Measurements from ENCODE around the gene AFDN. TPM values are rescaled to one million over a fixed set of nuclear protein-coding genes. Genes with fewer than 3 reads are reported as not detected.
A peak's percentile ranks its signal among the peaks of the same experiment; 100 is the strongest.

AFDN gene
- total RNA-seq, 2 experiments from 2014 or later, result 18.6 to 20.6 TPM

DNA sequence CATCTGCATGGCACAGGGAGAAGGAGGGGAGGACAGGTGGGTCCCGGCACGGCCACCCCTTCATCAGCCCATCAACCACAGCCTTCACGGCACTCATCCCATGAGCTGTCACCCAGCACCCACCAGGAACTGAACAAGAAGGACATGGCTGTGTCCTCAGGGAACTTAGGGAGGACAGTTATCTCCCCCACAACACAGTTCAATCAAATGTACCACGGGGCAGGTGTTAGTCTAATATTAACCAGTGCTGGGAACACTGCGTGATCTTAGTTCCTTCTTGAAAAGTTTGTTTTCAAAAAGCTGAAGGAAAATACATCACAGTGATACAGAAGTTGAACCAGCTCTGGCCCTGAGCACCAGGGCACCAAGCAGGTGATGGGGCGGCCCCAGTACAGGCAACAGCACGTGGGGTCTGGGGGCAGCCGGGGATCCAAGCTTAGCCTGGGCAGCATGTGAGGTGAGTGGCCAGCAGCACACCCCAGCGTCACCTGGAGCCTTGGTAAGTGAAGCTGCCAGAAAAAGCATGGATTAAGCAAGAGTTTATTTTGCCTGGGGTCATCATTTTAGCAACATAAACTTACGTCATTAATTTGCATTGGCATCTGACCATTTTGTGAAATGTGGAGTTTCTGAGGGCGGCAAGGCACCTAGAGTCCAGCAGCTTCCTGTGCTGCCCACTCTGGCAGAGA lies 35.5 kb upstream of the AFDN start:
- CTCF ChIA-PET, result interaction anchor here (1.0 kb wide), 1 partner anchor 12 kb away, joined by 3 read pairs; no protein-coding TSS in a partner anchor
- DNase-seq, result no peak
- Mint-ChIP-seq H3K27ac (no peak overlapping the region), H3K4me3 (no peak overlapping the region), H3K36me3 (ENCODE audit: low read depth) (no peaks in the 10 kb centered on the region), H3K4me1 (no peaks in the 10 kb centered on the region), H3K27me3 (peaks cover 23% of the 10 kb centered on the region), H3K9me3 (no peaks in the 10 kb centered on the region)
- POLR2A ChIA-PET, result no interaction called here

DNA sequence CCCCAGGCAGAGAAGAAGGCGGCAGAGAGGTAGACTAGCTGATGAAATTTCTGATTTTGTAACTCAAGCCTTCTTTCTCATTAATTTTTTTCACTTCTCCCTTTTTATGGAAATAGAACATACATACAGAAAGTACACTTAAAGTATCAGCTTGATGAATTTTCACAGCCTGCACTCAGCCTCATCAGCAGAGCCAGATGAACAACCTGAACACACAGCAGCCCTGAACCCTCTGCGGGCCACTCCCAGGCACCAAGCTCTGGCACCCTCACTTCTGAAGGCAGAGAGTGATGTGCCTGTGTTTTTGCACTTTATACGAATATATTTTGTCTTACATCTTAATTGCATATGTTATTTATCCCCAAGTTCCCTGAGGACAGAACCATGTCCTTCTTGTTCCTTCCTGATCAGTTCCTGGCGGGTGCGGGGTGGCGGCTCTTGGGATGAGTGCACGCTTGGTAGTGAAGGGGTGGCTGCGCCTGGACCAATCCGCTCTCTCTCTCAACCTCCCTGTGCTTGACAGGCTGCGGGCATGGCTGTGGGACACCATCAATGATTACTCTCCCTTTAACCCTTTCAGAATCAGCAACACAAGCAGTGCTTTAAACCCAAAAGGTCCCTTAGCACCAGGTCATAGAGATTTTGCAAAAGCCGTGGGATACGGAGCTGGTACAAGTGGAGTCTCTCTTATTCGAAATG lies 34.8 kb upstream of the AFDN start:
- ChIA-PET CTCF (interaction anchor here (1.0 kb wide), 1 partner anchor 11 kb away, joined by 3 read pairs; no protein-coding TSS in a partner anchor), POLR2A (no interaction called here)
- DNase-seq, result no peak
- H3K9me3 Mint-ChIP-seq, result no peaks in the 10 kb centered on the region
- H3K27me3 Mint-ChIP-seq, result peaks cover 28% of the 10 kb centered on the region
- no peaks in the 10 kb centered on the region for H3K36me3 Mint-ChIP-seq (ENCODE audit: low read depth)
- peak overlapping the region; percentile 25 for H3K27ac Mint-ChIP-seq
- H3K4me1 Mint-ChIP-seq, result no peaks in the 10 kb centered on the region
- no peak overlapping the region for H3K4me3 Mint-ChIP-seq

- H3K27me3 Mint-ChIP-seq, result peaks cover 38% of the 10 kb centered on the region
- no peaks in the 10 kb centered on the region for H3K36me3 Mint-ChIP-seq (ENCODE audit: low read depth)
- POLR2A ChIA-PET, result no interaction called here
- no peaks in the 10 kb centered on the region for H3K9me3 Mint-ChIP-seq
- H3K4me3 Mint-ChIP-seq, result no peak overlapping the region
- DNase-seq, result no peak
- no peak overlapping the region for H3K27ac Mint-ChIP-seq
- H3K4me1 Mint-ChIP-seq, result no peaks in the 10 kb centered on the region
- CTCF ChIA-PET, result no interaction called here
These were observed 33.3 kb upstream of the AFDN start for GRCh38 chr6:167793421-167793820.

DNA sequence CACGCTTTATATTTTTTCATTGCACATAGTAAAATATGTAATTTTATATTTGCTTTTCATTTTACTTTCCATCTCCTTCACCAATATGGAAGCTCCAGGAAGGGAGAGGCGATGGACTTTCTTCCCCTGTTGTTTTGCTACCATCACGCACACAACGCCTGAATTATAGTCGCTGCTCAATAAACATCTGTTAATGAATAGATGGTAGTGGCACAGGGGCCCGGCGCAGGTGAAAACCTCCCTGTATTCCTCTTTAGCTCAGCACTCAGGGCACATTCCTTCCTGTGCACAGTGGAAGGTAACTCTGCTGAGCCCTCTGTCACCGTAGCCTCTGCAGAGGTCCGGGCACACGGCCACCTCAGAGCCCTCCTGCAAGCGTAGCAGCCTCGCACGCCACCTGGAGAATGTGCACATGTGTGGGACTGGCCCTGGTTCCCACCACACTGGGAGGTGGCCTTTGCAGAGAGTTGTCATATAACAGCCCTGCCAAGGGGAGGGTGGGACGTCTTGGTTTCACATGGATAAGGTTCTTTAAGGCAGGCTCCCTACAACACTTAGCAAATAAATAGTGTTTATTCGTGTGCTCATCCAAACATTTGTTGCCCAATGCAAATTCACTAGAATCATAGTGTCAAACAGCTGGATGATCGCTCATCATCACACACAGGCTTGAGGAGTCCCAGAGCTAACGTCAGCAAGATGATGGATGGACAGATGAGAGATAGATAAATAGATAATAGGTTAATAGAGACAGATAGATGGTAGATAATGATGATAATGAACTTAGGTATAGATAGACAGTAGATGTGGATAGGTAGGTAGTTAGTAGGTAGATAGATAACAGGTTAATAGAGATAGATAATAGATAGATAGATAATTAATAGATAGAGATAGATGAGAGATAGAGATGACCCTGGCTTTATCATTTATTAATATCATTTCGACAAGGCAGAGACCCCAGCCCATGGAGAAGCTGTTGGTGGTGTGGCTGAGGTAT lies 32.3 kb upstream of the AFDN start:
- ChIA-PET CTCF (no interaction called here), POLR2A (no interaction called here)
- Mint-ChIP-seq H3K9me3 (no peaks in the 10 kb centered on the region), H3K4me1 (no peaks in the 10 kb centered on the region), H3K36me3 (ENCODE audit: low read depth) (no peaks in the 10 kb centered on the region), H3K27me3 (peaks cover 41% of the 10 kb centered on the region), H3K4me3 (no peak overlapping the region), H3K27ac (no peak overlapping the region)
- DNase-seq, result no peak

- DNase-seq, result no peak
- POLR2A ChIA-PET, result no interaction called here
- Mint-ChIP-seq H3K9me3 (no peaks in the 10 kb centered on the region), H3K27ac (no peak overlapping the region), H3K4me3 (no peak overlapping the region), H3K4me1 (no peaks in the 10 kb centered on the region), H3K27me3 (peaks cover 41% of the 10 kb centered on the region), H3K36me3 (ENCODE audit: low read depth) (no peaks in the 10 kb centered on the region)
- CTCF ChIA-PET, result no interaction called here
These were observed 31.3 kb upstream of the AFDN start for GRCh38 chr6:167795321-167795811.

GRCh38 chr6:167795874-167796191 lies 30.9 kb upstream of the AFDN start:
- no peak overlapping the region for H3K4me3 Mint-ChIP-seq
- CTCF ChIA-PET, result no interaction called here
- no peaks in the 10 kb centered on the region for H3K36me3 Mint-ChIP-seq (ENCODE audit: low read depth)

DNA sequence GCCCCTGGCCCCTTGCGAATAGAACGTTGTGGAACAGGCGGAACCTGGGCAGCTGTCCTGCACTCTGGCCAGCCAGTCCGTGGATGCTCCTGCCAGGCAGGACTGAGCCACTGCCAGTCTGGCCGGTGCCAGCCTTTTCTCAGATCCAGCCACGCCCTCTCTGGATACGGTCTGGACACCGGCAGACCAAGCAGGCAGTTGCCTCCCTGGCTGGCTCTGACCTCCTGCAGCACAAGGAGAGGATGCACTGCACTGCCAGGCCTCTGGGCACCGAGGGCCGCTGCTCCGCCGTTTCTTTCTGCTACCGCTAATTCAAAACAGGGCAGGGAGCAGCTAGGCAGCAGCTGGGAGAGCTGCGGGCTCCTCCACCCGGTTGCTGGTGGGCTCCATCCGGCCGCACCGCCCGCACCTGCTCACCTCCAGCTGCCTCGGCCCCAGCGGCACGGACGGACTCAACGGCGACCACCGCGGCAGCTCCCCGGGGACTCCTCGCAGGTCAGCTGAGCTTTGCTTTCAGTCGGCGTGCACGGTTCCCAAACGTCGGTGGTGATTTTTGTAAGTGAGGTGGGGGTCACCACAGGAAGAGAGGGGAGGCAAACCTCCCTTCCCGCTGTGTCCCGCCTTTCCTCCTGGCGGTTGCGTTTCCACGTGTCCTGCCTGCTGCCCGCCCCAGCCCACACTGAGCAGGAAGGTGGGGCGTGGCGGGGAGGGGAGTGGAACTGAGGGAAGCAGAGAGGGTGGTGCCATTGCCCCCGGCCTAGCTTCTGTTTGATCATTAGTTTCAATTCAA lies 30.3 kb upstream of the AFDN start:
- Mint-ChIP-seq H3K27ac (no peak overlapping the region), H3K27me3 (peaks cover 45% of the 10 kb centered on the region), H3K4me1 (no peaks in the 10 kb centered on the region), H3K4me3 (no peak overlapping the region), H3K9me3 (no peaks in the 10 kb centered on the region), H3K36me3 (ENCODE audit: low read depth) (no peaks in the 10 kb centered on the region)
- ChIA-PET CTCF (no interaction called here), POLR2A (no interaction called here)
- no peak for DNase-seq

More at GRCh38 chr6:167795874-167796191, 30.9 kb upstream of the AFDN start:
- no peaks in the 10 kb centered on the region for H3K9me3 Mint-ChIP-seq
- no peaks in the 10 kb centered on the region for H3K4me1 Mint-ChIP-seq
- POLR2A ChIA-PET, result no interaction called here
- no peak overlapping the region for H3K27ac Mint-ChIP-seq
- DNase-seq, result no peak
- H3K27me3 Mint-ChIP-seq, result peaks cover 41% of the 10 kb centered on the region

DNA sequence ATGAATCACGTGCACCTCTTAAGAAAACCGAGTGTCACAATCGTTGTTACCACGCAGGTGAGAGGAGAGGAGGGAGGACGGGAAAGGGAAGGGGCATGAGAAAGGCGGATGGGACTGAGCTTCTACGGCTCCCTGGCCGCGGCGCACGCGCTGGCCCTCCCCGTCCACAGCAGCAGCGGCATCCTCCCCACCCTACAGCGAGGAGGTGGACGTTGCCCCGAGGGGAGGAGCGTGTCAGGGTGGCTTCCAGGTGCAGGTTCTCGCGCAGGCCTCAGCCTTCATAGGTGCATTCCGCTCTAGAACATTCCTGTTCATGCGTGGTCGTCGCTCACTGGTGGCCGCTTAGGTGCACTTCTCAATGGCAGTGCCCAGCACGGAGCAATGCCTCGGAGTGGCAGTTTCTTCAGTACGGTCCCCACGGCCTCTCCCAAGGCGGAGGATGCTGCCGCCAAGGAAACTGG lies 29.7 kb upstream of the AFDN start:
- H3K9me3 Mint-ChIP-seq, result no peaks in the 10 kb centered on the region

GRCh38 chr6:167797476-167798265 lies 29.0 kb upstream of the AFDN start:
- ChIA-PET POLR2A (no interaction called here), CTCF (no interaction called here)
- Mint-ChIP-seq H3K9me3 (no peaks in the 10 kb centered on the region), H3K27me3 (peaks cover 49% of the 10 kb centered on the region), H3K4me1 (no peaks in the 10 kb centered on the region), H3K27ac (no peak overlapping the region), H3K4me3 (no peak overlapping the region), H3K36me3 (ENCODE audit: low read depth) (no peaks in the 10 kb centered on the region)
- no peak for DNase-seq

More for the DNA sequence above, 29.7 kb upstream of the AFDN start:
- H3K36me3 Mint-ChIP-seq (ENCODE audit: low read depth), result no peaks in the 10 kb centered on the region
- DNase-seq, result no peak
- peaks cover 48% of the 10 kb centered on the region for H3K27me3 Mint-ChIP-seq
- no peak overlapping the region for H3K4me3 Mint-ChIP-seq
- ChIA-PET POLR2A (no interaction called here), CTCF (no interaction called here)
- H3K27ac Mint-ChIP-seq, result no peak overlapping the region
- H3K4me1 Mint-ChIP-seq, result no peaks in the 10 kb centered on the region

- ChIA-PET POLR2A (no interaction called here), CTCF (no interaction called here)
- no peaks in the 10 kb centered on the region for H3K9me3 Mint-ChIP-seq
- no peaks in the 10 kb centered on the region for H3K4me1 Mint-ChIP-seq
- DNase-seq, result no peak
- no peaks in the 10 kb centered on the region for H3K36me3 Mint-ChIP-seq (ENCODE audit: low read depth)
- H3K27me3 Mint-ChIP-seq, result peaks cover 53% of the 10 kb centered on the region
- no peak overlapping the region for H3K27ac Mint-ChIP-seq
- no peak overlapping the region for H3K4me3 Mint-ChIP-seq
These were observed 28.3 kb upstream of the AFDN start for GRCh38 chr6:167798453-167798852.

DNA sequence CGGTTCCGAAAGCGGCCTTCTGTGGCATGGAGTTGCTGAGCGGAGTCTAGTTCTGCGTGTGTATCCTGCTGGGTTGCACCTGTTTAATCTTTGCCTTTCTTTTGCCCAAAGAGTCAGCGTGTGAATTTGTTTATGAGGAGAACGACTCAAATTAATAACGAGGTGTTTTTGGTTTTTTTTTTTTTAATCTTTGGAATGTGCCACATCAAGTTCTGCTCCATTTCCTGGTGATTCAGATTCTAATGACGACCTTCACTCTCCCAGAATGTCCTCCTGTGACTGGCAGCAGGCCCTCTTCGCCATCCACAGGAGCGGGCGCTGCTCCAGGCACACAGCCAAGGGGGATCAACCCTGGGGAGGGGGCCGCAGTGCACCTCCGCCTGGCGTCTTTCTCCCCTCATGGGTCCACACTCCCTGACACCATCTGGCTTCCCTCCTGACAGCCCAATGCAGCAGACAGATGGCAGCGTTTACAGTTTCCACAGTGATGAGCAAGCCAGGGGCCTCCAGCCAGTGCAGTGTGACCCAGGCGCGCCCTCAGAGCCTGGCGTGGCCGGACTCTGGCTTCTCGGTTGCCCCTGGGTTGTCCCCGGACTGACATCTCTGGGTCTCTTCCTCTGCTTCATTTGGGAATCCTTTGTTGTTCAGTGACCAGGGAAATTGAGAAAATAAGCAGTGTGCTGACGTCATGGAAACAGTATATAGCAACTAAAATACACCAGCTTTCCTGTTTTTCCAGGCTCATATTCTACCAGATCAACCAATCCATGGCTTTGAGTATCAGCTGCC lies 27.5 kb upstream of the AFDN start:
- ChIA-PET CTCF (no interaction called here), POLR2A (no interaction called here)
- H3K4me1 Mint-ChIP-seq, result no peaks in the 10 kb centered on the region
- no peak for DNase-seq
- no peak overlapping the region for H3K27ac Mint-ChIP-seq
- H3K4me3 Mint-ChIP-seq, result no peak overlapping the region
- peaks cover 49% of the 10 kb centered on the region for H3K27me3 Mint-ChIP-seq
- no peaks in the 10 kb centered on the region for H3K9me3 Mint-ChIP-seq
- no peaks in the 10 kb centered on the region for H3K36me3 Mint-ChIP-seq (ENCODE audit: low read depth)

Data from activated CD4-positive, alpha-beta T cell treated with anti-CD3 and anti-CD28 coated beads, Interleukin-2, amount 10 ng/mL, durations not matched to agents 7 days and 5 days (primary cell).